Smooth muscle cell (in vitro differentiated cells): ENCODE results near the gene ST6GALNAC3. TPM values are rescaled to one million over a fixed set of nuclear protein-coding genes. Genes with fewer than 3 reads are reported as not detected.

Source experiments
- DNase-seq: peaks from one replicate; lab custom pipeline; 2025; ENCODE audit not compliant: unreplicated experiment; lab: John Stamatoyannopoulos, UW
- H2AFZ ChIP-seq: fragments of 200-600 bp; sonication (generic); 2 replicates; pipeline ENCODE4 v1.6.0; 2016; ENCODE audit warnings: antibody characterized with exemption, low read depth, mild to moderate bottlenecking
- H3F3A ChIP-seq: fragments of 200-600 bp; sonication (generic); 2 replicates; pipeline ENCODE4 v1.6.0; 2017; ENCODE audit warnings: antibody characterized with exemption, low read depth
- H3K27ac ChIP-seq: fragments of 200-600 bp; sonication (generic); 2 replicates; pipeline ENCODE4 v1.5.1; 2016; ENCODE audit warnings: low read depth, mild to moderate bottlenecking
- H3K27me3 ChIP-seq: fragments of 200-600 bp; sonication (generic); 2 replicates; pipeline ENCODE4 v1.6.1; 2016; ENCODE audit warnings: low read depth, mild to moderate bottlenecking
- H3K36me3 ChIP-seq: fragments of 200-600 bp; sonication (generic); 2 replicates; pipeline ENCODE4 v1.5.1; 2016; ENCODE audit warnings: low read depth
- H3K4me1 ChIP-seq: fragments of 200-600 bp; sonication (generic); 2 replicates; pipeline ENCODE4 v1.5.1; 2016; ENCODE audit warnings: low read depth
- H3K4me2 ChIP-seq: fragments of 200-600 bp; sonication (generic); 2 replicates; pipeline ENCODE4 v1.6.0; 2016; ENCODE audit warnings: mild to moderate bottlenecking
- H3K4me3 ChIP-seq: fragments of 200-600 bp; sonication (generic); 2 replicates; pipeline ENCODE4 v1.5.1; 2016; ENCODE audit warnings: mild to moderate bottlenecking
- H3K79me2 ChIP-seq: fragments of 200-600 bp; sonication (generic); 2 replicates; pipeline ENCODE4 v1.6.0; 2016; ENCODE audit warnings: low read depth, mild to moderate bottlenecking
- H3K9ac ChIP-seq: fragments of 200-600 bp; sonication (generic); 2 replicates; pipeline ENCODE4 v1.6.0; 2016; ENCODE audit warnings: low read depth
- H3K9me3 ChIP-seq: fragments of 200-600 bp; sonication (generic); replicated peaks from 2 replicates; pipeline ENCODE4 v1.5.1; 2016; ENCODE audit warnings: low read depth
- H4K20me1 ChIP-seq: fragments of 200-600 bp; sonication (generic); 2 replicates; pipeline ENCODE4 v1.6.0; 2016; ENCODE audit warnings: low read depth
- CTCF ChIP-seq: fragments of 200-600 bp; sonication (generic); IDR thresholded peaks from 2 replicates; pipeline ENCODE4 v1.5.1; 2017; ENCODE audit warnings: borderline replicate concordance, mild to moderate bottlenecking, antibody characterized with exemption; ENCODE audit not compliant: insufficient read depth, poor library complexity, severe bottlenecking
- WGBS: methylation state at CpG from one replicate; pipeline ENCODE4 v1.1.7; 2016; ENCODE audit warnings: low lambda C conversion rate; 5-methylcytosine and 5-hydroxymethylcytosine counted together
- polyA plus RNA-seq: library from polyadenylated mRNA; unstranded; fragments of >200 nt; fragmentation: Nextera tagmentation; extraction: Ambion mirVana; gene quantifications from 2 replicates; pipeline ENCODE4 v1.2.1, GENCODE V29; 2016
- total RNA-seq: library from RNA; depleted of rRNA; stranded (reverse); fragments of >200 nt; gene quantifications from 2 replicates; pipeline ENCODE4 v1.2.3, GENCODE V29; 2014

Gene ST6GALNAC3
- total and polyA plus RNA-seq, 2 experiments from 2014 or later = 9.3 to 13.4 TPM

DNA sequence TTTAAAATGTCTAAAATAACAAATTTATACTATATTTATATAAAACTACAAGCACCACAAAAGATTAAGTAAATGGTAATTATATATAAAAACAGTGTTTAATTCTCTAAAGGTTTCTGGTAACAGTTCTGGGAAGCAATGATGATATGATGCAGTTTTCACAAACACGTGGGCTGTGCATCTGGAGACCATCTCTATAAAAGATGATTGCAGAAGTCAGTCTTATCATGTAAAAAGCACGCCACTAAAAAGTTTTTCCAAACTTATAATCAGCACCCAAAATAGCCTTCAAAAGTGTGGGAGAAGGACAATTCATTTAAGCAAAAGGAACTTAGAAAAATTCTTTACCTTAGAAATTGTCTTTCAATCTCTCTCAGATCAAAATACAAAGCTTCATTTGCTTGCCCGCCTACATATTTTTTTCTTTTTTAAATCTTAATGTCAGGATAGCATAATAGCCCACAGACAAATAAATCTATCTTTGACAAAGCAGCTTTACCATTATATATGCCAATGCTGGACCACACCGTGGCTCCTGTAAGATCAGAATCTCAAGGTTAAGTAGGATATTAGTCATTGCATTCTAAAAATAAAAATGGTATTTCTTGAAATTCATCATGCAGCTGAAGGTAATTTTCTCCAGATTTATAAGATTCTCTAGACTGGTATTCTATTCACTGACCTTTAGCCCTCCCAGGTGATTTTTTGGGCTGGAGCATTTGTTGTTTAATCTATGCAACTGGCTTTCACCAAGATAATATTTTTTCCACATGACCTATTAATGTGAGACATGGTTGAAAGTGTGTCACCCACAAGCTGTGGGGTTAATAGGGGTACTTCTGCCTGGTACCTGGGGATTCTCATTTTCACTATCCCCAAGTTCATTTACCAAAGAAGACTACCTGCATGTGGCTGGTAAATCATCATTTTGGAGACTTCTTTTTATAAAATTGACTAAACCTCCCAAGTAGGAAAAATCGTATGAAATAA lies 603.2 kb downstream of the ST6GALNAC3 start:
- H3K4me2 ChIP-seq = no peak overlapping the region
- no peak overlapping the region for H3K27ac ChIP-seq
- H3K9ac ChIP-seq = no peak overlapping the region
- no peaks in the 10 kb centered on the region for H3K4me1 ChIP-seq
- no peak overlapping the region for H2AFZ ChIP-seq
- no peak overlapping the region for H3K4me3 ChIP-seq
- H3F3A ChIP-seq = no peaks in the 10 kb centered on the region
- no peaks in the 10 kb centered on the region for H3K9me3 ChIP-seq
- no peaks in the 10 kb centered on the region for H3K36me3 ChIP-seq
- no peaks in the 10 kb centered on the region for H3K79me2 ChIP-seq
- WGBS = 52% methylated on average over 5 of the region's 5 CpGs
- no peaks in the 10 kb centered on the region for H3K27me3 ChIP-seq
- TF ChIP-seq CTCF = no peak
- no peak for DNase-seq
- no peaks in the 10 kb centered on the region for H4K20me1 ChIP-seq

- 93% methylated on average over 8 of the region's 8 CpGs for WGBS
- Histone ChIP-seq H3K4me1 (no peaks in the 10 kb centered on the region), H3K4me2 (no peak overlapping the region), H3K36me3 (no peaks in the 10 kb centered on the region), H2AFZ (no peak overlapping the region), H3K9me3 (no peaks in the 10 kb centered on the region), H3F3A (no peaks in the 10 kb centered on the region), H3K9ac (no peak overlapping the region), H3K27me3 (no peaks in the 10 kb centered on the region), H3K4me3 (no peak overlapping the region), H4K20me1 (no peaks in the 10 kb centered on the region), H3K27ac (no peak overlapping the region), H3K79me2 (no peaks in the 10 kb centered on the region)
- TF ChIP-seq CTCF = no peak
- no peak for DNase-seq
Observed at GRCh38 chr1:76679534-76680152, 605.1 kb downstream of the ST6GALNAC3 start.

GRCh38 chr1:76680651-76681050 lies 606.1 kb downstream of the ST6GALNAC3 start:
- no peak overlapping the region for H2AFZ ChIP-seq

More at GRCh38 chr1:76680651-76681050, 606.1 kb downstream of the ST6GALNAC3 start:
- no peaks in the 10 kb centered on the region for H3F3A ChIP-seq
- H3K79me2 ChIP-seq = no peaks in the 10 kb centered on the region
- WGBS = 96% methylated on average over 1 of the region's 1 CpG
- H3K27ac ChIP-seq = no peak overlapping the region
- no peaks in the 10 kb centered on the region for H4K20me1 ChIP-seq
- H3K9ac ChIP-seq = no peak overlapping the region
- H3K4me3 ChIP-seq = no peak overlapping the region
- no peak for TF ChIP-seq CTCF
- H3K27me3 ChIP-seq = no peaks in the 10 kb centered on the region
- H3K4me2 ChIP-seq = no peak overlapping the region
- H3K4me1 ChIP-seq = no peaks in the 10 kb centered on the region
- H3K9me3 ChIP-seq = no peaks in the 10 kb centered on the region
- H3K36me3 ChIP-seq = no peaks in the 10 kb centered on the region
- no peak for DNase-seq
